ENCODE results near the gene SLC46A3. TPM values are rescaled to one million over a fixed set of nuclear protein-coding genes. Genes with fewer than 3 reads are reported as not detected.

The SLC46A3 gene
- total RNA-seq = 10 to 100 TPM in 3 of 4 donors, 1 to 10 TPM in 1; 9.4 to 14.0 (median 10.6) TPM

- peak; percentile 99 for DNase-seq (ENCODE audit: extremely low spot score)
- H3K9me3 ChIP-seq = no peaks in the 10 kb centered on the region
- H3K4me3 ChIP-seq = peak within 1 kb of the TSS; percentile 64 to 77 (median 69)
- H3K36me3 ChIP-seq = no peaks in the 10 kb centered on the region
- peaks cover 18 to 34% (median 26%) of the 10 kb centered on the region in 4 donors for H3K4me1 ChIP-seq
- no peaks in the 10 kb centered on the region for H3K27me3 ChIP-seq
- TF ChIP-seq EP300 (IDR thresholded peaks at IDR 0.05) = no peak
- TF ChIP-seq, protein P1, sequence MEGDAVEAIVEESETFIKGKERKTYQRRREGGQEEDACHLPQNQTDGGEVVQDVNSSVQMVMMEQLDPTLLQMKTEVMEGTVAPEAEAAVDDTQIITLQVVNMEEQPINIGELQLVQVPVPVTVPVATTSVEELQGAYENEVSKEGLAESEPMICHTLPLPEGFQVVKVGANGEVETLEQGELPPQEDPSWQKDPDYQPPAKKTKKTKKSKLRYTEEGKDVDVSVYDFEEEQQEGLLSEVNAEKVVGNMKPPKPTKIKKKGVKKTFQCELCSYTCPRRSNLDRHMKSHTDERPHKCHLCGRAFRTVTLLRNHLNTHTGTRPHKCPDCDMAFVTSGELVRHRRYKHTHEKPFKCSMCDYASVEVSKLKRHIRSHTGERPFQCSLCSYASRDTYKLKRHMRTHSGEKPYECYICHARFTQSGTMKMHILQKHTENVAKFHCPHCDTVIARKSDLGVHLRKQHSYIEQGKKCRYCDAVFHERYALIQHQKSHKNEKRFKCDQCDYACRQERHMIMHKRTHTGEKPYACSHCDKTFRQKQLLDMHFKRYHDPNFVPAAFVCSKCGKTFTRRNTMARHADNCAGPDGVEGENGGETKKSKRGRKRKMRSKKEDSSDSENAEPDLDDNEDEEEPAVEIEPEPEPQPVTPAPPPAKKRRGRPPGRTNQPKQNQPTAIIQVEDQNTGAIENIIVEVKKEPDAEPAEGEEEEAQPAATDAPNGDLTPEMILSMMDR (IDR thresholded peaks at IDR 0.05) = peak in 2 of 3 experiments; percentile 17 to 23
- peak; percentile 86 to 91 for TF ChIP-seq POLR2AphosphoS5 (IDR thresholded peaks at IDR 0.05)
- TF ChIP-seq POLR2A (IDR thresholded peaks at IDR 0.05; ENCODE audit: low read depth) = peak; percentile 42
- peak within 1 kb of the TSS; percentile 87 to 96 (median 93) for H3K27ac ChIP-seq (replicated peaks in 1 of 4)
- intact Hi-C loops (cut with DNase I) = loop anchor here (2.0 kb wide), 1 partner anchor 60 kb away; the partner anchor contains the start of gene POMP
- 13% methylated on average over 3 of the region's 78 CpGs for WGBS
These were observed at the start of gene SLC46A3 for GRCh38 chr13:28718543-28719226. SLC46A3 (minus strand) TSS chr13:28718970; CDS start chr13:28717998, 972 bp downstream.

GRCh38 chr13:28763887-28764286 is 45.1 kb upstream of the SLC46A3 start:
- Histone ChIP-seq H3K4me3 (no peak overlapping the region), H3K27me3 (no peaks in the 10 kb centered on the region), H3K36me3 (no peaks in the 10 kb centered on the region), H3K9me3 (peaks cover 0 to 11% (median 4%) of the 10 kb centered on the region in 4 donors), H3K4me1 (no peaks in the 10 kb centered on the region), H3K27ac (replicated peaks in 1 of 4) (no peak overlapping the region)
- TF ChIP-seq POLR2AphosphoS5 (IDR thresholded peaks at IDR 0.05) (no peak), EP300 (IDR thresholded peaks at IDR 0.05) (no peak), POLR2A (IDR thresholded peaks at IDR 0.05; ENCODE audit: low read depth) (no peak)
- TF ChIP-seq, protein P1 (IDR thresholded peaks at IDR 0.05) = no peak
- 88% methylated on average over 4 of the region's 4 CpGs for WGBS
- intact Hi-C loops (cut with DNase I) = no loop called here
- no peak for DNase-seq (ENCODE audit: extremely low spot score)

DNA sequence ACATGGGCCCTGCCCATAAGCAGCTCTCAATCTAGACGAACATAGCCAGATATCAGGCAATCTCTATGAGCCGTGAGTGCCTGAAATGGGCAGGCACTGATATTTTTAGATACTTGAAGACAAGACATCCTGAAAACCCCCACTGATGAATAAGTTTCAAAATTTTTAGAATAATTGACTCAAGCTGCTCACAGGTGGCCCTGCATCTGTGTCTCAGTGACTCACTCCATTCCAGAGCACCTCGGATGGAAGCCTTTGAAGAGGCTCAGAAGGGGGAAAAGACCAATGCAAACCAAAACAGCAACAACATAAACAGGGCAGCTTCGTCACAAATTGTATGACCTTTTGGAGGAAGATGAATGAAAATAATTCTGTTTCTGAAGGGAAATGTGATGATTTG is 42.8 kb upstream of the SLC46A3 start:
- intact Hi-C loops (cut with DNase I) = no loop called here
- no peak for DNase-seq (ENCODE audit: extremely low spot score)
- H3K9me3 ChIP-seq = peaks cover 0 to 20% (median 9%) of the 10 kb centered on the region in 4 donors
- WGBS = 66% methylated on average over 4 of the region's 4 CpGs
- TF ChIP-seq EP300 (IDR thresholded peaks at IDR 0.05) (no peak), POLR2A (IDR thresholded peaks at IDR 0.05; ENCODE audit: low read depth) (no peak), POLR2AphosphoS5 (IDR thresholded peaks at IDR 0.05) (no peak)
- TF ChIP-seq, protein P1 (IDR thresholded peaks at IDR 0.05) = no peak
- H3K27ac ChIP-seq (replicated peaks in 1 of 4) = no peak overlapping the region
- H3K36me3 ChIP-seq = no peaks in the 10 kb centered on the region
- no peaks in the 10 kb centered on the region for H3K27me3 ChIP-seq
- no peaks in the 10 kb centered on the region for H3K4me1 ChIP-seq
- no peak overlapping the region for H3K4me3 ChIP-seq

GRCh38 chr13:28755546-28755870 is 36.7 kb upstream of the SLC46A3 start:
- peaks cover 0 to 20% (median 9%) of the 10 kb centered on the region in 4 donors for H3K9me3 ChIP-seq
- DNase-seq (ENCODE audit: extremely low spot score) = peak; percentile 34
- peak overlapping the region in 1 of 4 donors; percentile 30 for H3K4me3 ChIP-seq
- 66% methylated on average over 5 of the region's 5 CpGs for WGBS
- intact Hi-C loops (cut with DNase I) = no loop called here
- H3K4me1 ChIP-seq = peaks cover 13 to 15% (median 15%) of the 10 kb centered on the region in 4 donors
- no peaks in the 10 kb centered on the region for H3K27me3 ChIP-seq
- no peak overlapping the region for H3K27ac ChIP-seq (replicated peaks in 1 of 4)
- TF ChIP-seq POLR2A (IDR thresholded peaks at IDR 0.05; ENCODE audit: low read depth) (no peak), EP300 (IDR thresholded peaks at IDR 0.05) (no peak), POLR2AphosphoS5 (IDR thresholded peaks at IDR 0.05) (no peak)
- TF ChIP-seq, protein P1 (IDR thresholded peaks at IDR 0.05) = no peak
- H3K36me3 ChIP-seq = no peaks in the 10 kb centered on the region

Data from esophagus muscularis mucosa (tissue), 4 donors.